Right renal pelvis (tissue), 4 donors: ENCODE data around the gene TMEM190. TPM values are rescaled to one million over a fixed set of nuclear protein-coding genes. Genes with fewer than 3 reads are reported as not detected.

Experiments used
- DNase-seq, 4 donors: peaks; one replicate each; pipeline ENCODE4 v3.0.0-alpha.2; 2013; ENCODE audit warnings: low read depth in 4 of 4, low spot score in 3 of 4, missing footprints in 1 of 4
- polyA plus RNA-seq, 4 donors: library from polyadenylated mRNA; unstranded; fragments of 120-200 nt; gene quantifications; one replicate each; pipeline ENCODE4 v1.2.1, GENCODE V29; 2013; ENCODE audit not compliant: insufficient read length in 4 of 4

Gene TMEM190
- polyA plus RNA-seq, 4 donors, result 0.47 to 0.56 TPM; not detected in 2

DNA sequence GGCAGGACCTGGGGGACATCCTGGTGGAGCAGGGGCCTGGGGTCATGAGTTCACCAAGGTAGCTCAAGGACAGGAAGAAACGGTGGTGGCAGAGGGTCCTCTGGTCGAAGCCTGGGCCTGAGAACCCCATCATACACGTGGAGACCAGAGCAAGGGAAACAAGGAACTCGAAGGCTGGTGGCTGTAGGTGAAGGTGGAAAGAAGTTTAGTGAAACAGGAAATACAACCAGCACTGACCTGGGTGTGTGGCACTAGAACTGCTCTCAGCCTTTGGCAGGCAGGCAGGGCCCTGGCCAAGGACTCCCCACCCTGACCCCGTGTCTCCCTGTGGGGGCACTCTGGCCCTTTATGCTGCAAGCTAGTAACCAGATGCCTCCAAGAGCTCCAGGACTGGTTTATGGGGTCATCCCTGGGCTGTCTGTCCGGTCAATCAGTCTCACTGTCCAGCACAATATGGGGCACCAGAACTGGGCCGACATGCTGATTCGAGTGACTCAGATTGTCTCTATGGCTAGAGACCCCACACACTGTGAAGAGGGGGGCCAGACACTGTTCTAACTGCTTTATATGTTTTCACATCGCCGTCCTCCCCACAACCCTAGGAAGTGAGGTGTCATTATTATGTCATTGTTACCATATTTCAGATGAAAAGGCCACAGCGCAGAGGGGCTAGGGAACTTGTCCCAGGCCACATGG, 25.9 kb upstream of the TMEM190 start:
- no peak for DNase-seq

DNA sequence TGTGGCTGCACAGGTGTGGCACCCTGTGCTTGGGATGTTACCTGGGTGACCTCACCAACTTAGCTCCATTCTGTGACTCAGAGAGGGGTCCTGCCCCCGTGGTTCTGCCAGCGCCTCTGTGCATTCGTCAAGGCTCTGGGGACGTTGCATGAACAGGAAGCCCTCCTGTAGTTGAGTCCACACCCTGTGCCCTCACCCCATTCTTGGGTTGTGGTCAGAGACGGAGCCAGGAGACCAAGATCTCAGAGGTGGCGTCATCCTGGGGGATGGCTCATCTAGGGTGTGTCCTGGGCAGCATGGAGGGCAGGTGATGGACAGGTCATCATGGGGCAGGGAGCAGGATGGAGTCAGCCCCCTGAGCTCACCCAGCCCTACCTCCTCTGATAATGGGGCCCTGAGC, 24.6 kb upstream of the TMEM190 start:
- no peak for DNase-seq

DNA sequence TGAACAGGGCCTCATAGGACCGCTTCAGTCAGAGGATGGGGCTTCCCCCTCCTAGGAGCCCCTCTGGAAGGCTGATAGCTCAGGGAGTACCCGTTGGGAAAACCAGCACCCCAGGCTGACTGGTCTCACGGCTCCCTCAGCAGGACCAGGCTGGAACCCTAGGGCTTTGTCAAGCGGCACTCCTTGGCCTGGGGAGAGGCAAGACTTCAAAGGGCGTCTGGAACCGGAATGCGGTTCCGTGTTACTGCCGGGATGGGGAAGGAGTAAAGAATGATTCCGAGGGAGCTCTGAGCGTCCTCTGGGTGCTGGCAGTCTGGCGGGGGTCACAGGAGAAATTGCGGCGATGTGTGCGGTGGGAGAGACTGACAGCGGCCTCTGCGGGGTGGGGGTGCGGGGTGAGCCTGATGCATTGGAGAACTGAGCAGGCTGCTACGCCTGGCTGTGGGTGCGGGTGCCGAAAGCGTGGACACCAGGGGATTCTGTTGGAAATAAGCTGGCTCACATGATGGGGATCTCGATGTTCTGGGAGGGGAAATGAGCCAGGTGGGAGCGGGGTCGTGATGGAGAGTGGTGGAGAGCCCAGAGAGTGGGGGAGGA, 24.0 kb upstream of the TMEM190 start:
- DNase-seq, result no peak

DNA sequence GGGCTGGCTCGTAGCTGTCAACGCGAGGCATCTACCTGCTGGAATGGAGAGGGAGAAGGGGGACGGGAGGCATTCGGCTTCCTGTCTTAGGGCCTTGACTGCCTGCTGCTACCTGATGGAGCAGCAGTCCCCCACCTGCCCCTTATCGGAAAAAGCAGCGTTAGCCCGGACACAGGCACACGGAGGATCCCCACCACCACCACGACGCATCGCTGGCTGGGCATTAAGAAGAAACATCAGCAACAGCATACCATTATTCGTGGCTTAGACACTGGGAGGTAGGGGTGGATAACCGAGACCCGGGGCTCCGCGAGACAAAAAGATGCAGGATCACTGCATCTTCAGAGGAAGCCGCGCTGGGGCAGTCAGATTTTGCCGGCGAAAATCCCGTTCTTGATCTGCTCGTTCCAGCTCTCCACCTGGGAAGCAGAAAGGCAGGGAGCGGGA, 23.2 kb upstream of the TMEM190 start:
- no peak for DNase-seq

DNA sequence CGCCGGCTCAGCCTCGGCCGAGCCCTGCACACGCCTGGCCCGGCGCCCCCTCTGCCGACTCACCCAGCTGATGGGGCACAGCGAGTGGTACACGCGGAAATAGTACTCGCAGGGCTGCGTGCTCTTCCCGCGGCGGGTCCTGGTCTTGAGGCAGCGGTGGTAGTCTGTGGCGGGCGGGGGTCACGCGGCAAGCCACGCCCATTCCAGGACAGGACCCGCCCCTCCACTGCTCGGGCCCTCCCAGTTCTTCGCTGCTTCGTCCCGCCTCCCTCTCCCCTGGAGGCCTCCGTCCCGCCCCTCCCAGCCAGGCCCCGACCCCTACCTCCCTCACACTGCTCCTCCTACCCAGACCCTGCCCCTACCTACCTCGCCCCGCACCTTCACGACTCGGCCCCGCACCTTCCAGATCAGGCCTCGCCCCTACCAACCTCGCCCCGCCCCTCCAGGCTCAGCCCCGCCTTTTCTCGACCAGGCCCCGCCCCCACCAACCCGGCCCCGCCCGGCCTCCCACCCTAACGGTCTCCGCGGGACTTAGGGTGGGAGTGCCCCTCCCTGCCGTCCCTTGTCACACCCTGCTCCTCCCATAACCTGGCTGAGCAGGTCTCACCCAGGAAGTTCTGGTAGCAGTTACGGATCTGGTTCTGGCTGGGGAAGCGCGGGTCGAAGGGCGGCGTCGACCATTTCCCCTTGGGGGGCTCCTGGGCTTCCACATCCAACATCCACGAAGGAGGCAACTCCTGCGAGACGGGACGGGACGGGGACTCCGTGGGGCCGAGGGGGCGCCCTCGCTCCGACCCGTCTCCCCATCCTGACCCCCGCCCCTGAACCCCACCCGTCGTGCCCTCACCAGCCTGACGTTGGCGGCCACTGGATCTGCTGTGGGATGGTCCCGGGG, 22.6 kb upstream of the TMEM190 start:
- no peak for DNase-seq

DNA sequence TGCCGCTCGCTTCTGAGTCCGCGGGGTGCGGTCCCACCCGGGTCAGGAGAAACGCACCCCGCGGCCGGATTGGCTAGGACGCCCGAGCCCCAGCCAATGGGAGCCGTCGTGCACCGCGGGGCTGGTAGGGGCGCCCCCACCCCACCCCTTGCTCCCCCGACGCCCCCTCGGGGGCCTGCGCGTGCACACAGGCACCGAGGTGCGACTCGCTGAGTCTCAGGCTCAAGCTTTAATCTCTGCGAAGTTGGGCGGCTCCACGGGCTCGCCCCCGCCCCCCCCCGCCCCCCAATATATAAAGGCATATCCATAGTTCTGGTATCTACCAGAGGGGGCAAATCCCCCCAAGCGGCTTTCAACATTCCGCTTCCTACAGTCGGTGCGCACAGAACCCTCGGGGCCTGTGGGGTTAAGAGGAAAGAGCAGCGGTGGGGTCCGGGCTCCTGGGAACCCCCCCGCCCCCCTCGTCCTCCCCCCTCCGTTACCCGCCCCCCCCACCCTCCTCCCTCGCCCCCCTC, 21.9 kb upstream of the TMEM190 start, which contains the start of gene COX6B2:
Gene COX6B2 (minus strand): TSS at position 22 of the 515 bp plus-strand sequence. CDS start 198 bp downstream, outside the sequence.
- no peak for DNase-seq

DNA sequence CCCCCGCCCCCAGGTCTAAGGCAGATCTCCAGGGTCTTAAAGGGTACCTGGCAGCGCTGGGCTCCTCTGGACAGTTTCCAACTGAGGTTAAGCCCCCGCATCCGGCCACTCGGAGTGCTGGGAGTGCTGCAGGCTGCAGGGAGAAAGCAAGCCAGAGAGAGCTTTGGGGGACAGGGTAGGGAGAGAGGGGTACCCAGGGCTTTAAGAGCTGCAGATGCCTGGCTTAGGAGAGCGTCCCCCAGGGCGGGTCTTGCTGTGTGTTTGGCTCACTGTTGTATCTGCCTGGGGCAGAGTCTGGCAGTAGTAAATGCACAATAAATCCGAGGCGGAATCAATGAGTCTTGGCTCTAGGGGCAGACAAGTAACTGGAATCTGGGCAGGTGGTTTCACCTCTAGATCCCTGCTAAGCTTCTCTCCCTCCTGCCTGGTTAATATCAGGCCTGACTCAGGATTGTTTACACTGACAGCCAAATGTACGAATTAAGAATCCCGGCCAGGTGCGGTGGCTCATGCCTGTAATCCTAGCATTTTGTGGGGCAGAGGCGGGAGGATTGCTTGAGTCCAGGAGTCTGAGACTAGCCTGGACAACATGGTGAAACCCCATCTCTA, 21.3 kb upstream of the TMEM190 start:
- DNase-seq, result no peak

DNA sequence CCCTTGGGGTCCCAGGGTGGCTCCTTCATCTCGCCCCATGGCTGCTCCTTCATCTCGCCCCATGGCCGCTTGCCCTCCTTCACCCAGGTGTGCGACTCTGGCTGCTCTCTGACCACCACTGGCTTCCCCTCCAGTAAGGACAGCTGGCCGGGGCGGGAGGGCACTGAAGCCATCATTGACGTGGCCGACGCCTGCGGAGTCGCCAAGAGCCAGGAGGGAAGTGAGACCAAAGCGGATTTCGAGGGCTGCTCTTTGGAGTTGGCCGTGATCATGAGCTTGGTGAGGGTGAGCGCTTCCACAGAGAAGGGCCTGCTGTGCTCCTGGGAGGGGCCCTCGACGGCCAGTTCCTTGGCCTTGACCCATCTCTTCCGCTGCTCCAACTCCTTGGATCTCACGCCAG, 18.1 kb upstream of the TMEM190 start:
- DNase-seq, result no peak

DNA sequence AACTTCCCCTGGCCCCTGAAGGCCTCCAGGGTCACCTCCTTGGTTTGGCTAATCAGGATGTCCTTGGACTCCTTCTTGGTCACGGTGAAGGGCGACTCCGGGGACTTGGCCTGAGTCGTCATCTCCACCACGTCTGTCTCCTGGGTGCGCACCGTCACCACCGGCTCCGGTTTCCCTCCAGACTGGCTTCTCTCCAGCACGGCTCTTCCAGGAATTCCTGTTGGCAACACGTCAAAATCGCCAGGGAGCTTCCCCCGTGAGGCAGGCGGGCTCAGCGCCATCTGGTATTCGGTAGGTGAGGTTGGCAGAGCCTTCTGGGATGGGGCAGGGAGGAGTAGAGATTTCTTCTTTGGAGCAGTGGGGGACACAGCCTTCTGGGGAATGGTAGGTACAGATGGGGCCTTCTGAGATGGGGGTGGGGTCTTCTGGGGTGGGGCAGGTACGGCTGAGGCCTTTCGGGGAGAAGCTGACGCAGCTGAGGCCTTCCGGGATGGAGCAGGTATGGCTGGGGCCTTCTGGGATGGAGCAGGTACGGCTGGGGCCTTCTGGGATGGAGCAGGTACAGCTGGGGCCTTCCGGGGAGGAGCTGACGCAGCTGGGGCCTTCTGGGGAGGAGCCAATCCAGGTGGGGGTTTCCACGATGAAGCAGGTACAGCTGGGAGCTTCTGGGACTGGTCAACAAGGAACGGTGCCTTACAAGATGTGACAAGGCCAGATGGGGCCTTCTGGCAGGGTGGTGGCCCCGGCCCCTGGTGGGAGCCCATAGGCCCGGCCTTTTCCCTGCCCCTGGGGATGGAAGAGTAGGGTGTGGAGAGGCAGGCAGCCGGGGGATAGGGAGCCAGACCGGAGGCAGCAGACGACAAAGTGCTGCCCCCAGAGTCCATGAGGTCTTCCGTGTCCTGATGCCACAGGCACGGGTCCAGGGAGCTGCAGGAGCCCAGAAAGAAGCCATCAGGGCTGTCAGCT, 17.4 kb upstream of the TMEM190 start:
- DNase-seq, result no peak

DNA sequence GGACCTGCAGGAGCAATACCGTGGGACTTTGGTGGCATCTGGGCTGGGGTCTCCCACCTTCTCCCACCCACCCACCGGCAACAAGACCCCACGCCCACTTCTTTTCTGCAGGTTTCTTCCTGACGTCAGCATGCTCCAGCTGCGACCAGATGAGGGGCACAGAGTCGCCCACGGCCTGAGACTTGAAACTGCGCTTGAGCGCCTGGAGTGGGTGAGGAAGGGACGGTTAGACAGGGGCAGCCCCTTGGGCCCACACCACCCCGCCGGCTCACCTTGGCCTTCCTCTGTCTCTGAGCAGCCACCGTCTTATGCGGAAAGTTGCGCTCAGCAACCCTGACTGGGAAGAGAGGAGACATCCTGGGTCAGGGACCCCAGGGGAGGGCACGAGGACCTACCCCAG, 15.7 kb upstream of the TMEM190 start:
- DNase-seq, result no peak

DNA sequence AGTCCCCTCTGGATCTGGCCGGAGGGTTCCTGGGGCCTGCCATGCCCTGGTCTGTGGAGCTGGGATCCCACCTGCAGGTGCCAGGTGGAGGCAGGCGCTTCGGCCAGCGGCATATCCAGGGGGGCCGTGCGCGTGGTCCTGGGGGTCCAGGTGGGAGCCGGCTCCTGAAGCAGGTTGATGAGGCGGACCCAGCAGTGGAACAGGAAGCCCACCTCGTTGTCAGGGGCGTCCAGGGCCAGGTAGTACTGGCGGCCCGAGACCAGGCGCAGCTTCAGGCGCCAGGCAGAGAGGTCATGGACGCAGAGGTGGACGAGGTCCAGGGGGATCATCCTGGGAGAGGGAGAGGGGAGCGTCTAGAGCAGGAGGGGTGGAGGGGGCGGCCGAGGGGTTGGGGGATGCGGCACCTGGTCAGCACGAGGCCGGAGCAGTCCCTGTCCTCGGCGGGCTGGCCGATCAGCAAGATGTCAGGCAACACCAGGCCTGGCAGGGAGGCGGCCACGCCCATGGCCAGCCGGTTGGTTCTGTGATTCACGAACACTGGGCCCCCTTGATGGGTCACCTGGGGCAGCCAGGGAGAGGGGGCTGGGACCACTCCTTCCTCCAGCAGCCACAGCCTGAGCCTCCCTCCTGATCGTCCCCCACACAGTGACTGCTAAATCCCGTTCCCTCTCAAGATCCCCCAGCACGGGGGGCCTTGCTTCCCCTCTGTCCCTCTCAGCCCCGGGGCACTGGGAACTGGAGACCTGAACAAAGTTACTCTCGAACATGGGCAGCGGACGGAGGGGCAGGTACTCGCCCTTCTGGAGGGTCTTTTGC, 14.2 kb upstream of the TMEM190 start:
- no peak for DNase-seq

DNA sequence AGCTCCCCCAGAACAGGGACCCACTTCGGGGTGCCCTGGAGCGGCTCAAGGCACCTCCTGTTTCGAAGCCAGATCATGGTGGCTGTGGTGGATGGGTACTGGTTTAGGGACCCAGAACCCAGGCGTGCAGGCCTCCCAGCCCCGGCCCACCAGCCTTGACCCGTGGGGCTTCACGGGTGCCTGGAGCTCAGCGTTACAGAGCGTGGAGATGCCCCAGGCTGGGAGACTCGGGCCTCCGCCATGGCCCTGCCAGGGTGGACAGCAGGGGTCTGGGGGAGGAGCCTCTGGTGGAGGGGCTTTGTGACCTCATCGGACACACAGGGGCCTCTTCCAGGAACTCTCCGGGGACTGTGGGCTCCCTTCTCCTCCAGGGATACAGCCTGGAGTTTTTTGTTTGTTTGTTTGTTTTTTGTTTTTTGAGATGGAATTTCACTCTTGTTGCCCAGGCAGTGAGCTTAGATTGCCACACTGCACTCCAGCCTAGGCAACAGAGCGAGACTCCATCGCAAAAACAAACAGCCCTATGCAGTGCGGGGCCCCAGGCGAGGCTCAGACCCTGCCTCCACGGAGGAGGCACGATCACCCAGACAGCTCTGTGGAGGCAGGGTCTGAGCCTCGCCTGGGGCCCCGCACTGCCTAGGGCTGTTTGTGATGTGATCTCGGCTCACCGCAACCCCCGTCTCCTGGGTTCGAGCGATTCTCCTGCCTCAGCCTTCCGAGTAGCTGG, 13.5 kb upstream of the TMEM190 start, which contains the start of gene GARIN5B:
Gene GARIN5B (minus strand): TSS at position 271 of the 727 bp plus-strand sequence. CDS start 194 bp downstream, at position 77.
- DNase-seq, result no peak

DNA sequence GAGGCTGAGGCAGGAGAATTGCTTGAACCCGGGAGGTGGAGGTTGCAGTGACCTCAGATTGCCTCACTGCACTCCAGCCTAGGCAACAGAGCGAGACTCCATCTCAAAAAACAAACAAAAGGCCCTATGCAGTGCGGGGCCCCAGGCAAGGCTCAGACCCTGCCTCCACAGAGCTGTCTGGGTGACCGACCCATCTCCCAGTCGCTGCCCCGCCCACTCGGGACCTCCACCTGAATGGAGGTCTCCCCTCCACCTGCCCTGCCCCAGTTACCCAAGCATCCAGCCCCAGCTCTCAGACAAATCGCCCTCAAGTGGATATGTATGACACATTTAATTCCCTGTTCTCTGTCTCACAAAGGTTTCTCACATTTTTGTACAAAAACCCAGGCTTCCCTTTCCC, 11.4 kb upstream of the TMEM190 start:
- no peak for DNase-seq

DNA sequence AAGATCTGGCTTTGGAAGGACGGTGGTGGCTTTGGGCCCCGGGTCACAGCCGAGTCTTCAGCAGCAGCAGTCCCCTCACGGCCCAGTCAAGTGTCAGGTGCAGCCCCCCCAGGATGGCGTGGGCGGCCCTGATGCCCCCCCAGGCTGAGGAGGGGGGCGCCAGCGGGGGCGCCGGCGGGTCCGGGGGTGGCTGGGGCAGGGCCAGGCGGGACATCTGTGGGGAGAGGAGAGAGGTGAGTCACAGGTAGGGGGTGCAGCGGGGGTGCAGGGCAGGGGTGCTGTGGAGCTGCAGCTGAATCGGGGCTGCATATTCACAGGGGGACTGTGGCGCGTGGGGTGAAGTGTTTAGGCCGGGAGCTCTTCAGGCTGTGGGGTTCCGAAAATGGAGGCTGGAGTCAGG, 10.7 kb upstream of the TMEM190 start:
- no peak for DNase-seq

DNA sequence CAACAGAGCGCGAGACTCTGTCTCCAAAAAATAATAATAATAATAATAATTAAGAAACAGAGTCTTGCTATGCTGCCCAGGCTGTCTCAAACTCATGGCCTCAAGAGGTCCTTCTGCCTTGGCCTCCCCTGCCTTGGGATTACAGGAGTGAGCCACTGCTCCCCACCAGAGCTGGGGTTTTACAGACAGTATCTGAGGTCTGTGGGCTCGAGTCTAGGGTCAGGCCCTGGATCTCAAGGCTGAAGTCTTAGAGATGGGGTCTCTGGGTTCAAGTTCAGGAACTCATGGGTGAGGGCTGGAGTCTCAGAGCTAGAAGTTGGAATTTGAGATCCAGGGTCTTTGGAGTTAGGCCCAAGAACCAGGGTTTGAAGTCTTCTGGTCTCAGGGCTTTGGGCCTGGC, 9.8 kb upstream of the TMEM190 start:
- no peak for DNase-seq

DNA sequence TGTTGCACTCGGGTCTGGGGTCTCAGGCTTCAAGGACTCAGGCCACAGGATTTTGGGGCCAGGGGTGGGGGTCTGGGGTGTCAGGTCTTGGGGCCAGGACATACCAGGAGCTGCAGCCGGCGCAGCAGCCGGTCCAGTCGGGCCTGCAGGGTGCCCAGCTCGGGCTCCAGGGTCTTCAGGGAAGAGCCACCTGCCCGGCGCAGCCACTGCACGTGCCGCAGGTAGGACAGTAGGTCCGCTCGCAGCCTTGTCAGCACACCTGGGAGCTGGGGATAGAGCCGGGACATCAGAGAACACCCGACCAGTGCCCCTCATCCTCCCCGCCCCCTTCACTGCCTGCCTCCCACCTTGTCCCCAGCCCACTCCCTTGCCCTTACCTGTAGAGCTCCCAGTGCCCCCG, 8.5 kb upstream of the TMEM190 start:
- no peak for DNase-seq

DNA sequence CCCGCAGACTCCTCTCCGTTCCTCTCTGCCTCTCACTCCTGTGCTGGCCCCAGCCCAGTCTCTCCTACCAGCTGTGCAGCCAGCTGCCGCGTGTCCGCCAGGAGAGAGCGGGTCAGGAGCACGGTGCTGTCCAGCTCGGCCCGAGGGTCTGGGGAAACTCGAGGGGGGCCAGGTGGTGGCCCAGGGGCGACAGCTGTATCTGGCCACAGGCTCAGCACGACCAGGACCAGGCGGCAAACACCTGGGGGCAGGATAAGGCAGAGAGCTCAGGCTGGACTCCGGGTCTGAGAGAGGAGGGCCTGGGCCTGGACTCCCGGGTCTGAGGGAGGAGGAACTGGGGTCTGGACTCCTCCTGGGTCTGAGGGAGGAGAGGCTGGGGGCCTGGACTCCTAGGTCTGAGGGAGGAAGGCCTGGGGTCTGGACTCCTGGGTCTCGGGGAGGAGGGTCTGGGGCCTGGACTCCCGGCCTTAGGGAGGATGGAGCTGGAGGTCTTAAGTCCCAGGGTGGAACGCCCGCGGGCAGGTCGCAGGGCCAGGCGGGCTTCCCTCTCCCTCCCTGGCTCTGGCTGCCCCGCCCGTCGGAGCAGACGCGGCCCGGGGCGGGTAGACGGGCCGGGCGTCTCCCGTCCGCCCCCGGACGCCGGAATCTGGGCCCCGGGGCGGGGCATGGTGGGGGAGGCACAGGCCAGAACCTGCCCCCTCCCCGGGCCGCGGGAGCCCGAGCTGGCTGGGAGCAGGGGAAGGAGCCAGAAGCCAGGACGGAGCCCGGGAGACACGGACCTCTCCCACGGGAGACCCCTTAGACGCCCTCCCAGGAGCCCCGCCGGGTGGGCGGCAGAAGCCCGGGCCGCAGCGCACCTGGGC, 7.7 kb upstream of the TMEM190 start:
- no peak for DNase-seq
